LNCAP (cell line): ENCODE results near the gene OAS1.

Source experiments
- TF ChIP-seq, protein P1 (sequence below): fragments of 450-650 bp; IDR thresholded peaks from 2 replicates; pipeline ENCODE4 v1.5.1; 2017; ENCODE audit warnings: mild to moderate bottlenecking

Gene OAS1

DNA sequence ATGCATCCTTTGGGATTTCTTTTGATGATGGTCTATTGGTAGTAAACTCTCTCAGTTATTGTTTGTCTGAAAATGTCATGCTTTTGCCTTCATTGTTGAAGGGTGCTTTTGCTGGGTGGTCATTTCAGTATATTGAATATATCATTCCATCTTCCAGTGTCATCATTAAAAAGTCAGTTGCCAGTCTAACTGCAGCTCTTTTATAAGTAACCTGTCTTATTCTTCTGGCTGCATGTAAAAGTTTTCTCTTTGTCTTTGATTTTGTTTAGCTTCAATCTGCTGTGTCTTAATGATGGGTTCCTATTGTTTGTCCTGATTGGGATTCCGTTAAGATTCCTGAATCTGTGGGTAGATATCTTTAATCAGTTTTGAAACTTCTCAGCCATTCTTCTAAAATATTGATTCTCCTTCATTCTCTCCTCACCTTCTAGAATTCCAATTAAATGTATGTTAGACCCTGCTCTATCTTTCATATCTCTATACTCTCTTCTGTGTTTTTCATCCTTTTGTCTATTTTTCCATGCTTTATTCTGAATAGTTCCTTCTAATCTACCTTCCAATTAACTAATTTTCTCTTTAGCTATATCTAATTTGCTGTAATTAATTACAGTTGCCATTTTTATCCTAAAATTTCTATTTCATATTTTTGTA, 6.4 kb downstream of the OAS1 start:
- TF ChIP-seq, protein P1, sequence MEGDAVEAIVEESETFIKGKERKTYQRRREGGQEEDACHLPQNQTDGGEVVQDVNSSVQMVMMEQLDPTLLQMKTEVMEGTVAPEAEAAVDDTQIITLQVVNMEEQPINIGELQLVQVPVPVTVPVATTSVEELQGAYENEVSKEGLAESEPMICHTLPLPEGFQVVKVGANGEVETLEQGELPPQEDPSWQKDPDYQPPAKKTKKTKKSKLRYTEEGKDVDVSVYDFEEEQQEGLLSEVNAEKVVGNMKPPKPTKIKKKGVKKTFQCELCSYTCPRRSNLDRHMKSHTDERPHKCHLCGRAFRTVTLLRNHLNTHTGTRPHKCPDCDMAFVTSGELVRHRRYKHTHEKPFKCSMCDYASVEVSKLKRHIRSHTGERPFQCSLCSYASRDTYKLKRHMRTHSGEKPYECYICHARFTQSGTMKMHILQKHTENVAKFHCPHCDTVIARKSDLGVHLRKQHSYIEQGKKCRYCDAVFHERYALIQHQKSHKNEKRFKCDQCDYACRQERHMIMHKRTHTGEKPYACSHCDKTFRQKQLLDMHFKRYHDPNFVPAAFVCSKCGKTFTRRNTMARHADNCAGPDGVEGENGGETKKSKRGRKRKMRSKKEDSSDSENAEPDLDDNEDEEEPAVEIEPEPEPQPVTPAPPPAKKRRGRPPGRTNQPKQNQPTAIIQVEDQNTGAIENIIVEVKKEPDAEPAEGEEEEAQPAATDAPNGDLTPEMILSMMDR: no peak

DNA sequence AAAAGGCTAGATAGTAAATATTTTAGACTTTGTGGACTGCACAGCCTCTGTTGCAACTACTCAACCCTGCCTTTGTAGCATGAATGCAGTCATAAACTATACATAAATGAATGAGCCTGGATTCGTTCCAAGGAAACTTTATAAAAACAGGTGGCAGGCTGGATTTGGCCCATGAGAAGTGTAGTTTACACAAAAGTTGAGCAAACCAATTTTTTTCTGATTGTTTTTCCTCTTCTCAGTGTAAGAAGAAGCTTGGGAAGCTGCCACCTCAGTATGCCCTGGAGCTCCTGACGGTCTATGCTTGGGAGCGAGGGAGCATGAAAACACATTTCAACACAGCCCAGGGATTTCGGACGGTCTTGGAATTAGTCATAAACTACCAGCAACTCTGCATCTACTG, 9.5 kb downstream of the OAS1 start:
- TF ChIP-seq, protein P1: no peak

DNA sequence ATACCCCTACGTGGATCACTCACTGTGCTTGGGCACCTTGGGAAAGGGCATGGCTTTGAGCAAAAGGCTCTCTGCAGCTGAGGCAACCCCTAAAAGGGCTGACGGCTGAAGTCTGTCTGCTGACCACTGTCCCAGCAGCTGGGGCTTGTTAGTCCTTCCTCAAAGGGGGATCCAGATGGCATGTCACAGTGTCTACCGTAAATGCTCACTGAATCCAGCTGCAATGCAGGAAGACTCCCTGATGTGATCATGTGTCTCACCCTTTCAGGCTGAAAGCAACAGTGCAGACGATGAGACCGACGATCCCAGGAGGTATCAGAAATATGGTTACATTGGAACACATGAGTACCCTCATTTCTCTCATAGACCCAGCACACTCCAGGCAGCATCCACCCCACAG, 12.4 kb downstream of the OAS1 start:
- TF ChIP-seq, protein P1: no peak

DNA sequence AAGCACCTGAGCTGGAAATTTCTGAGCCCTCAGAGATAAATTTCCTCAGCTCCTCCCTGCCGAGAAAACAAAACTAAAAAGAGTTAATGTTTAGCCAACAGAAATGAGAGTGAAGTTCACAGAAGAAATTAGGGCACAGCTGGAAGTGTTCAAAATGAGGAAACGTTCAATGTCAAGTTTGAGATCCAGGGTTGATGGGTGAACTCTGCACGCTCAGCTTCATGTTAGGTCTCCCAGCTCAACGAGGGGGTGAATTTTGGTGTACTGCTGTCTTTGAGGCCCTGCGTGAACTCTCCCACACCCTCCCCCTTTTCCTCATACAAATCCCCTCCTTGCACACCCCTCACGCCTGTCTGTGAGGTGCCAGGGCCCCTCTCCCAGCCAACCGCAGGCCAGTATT, 18.2 kb downstream of the OAS1 start:
- TF ChIP-seq, protein P1: no peak

DNA sequence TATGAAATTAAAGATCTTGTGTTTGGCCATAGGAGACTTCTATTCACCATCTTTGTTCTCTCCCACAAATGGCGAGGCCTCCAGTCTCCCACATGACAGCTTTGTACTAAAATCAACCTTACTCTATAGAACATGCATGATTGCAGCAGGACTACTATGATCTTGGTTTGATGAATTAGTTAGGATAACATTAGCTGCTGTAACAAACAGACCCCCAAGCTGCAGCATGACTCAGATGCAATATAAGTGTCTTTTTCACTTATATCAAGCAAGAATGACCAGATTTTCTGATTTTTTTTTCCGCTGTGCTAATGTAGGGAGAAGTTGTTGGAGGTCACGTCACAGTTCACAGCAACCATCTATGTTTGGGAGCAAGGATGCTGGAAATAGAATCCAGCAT, 20.7 kb downstream of the OAS1 start:
- TF ChIP-seq, protein P1: no peak

DNA sequence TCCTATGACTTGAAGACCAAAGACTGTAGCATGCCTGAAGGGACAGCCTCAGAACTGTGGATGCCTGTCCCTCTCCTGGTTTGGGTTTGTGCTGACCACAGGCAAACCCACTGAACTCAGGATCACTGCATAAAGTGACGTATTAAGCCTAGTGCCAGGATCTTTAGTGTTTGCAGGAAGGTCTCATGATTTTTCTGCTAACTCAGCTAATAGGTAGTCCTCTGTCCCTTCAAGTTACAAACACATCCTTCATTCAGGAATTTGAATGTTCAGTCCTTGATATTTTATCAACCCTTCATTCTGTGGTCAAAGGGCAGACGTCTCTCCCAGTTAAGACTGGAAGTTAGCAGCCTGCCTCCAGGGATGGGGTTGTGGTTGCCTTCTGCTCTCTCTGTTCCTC, 21.2 kb downstream of the OAS1 start:
- TF ChIP-seq, protein P1: no peak

DNA sequence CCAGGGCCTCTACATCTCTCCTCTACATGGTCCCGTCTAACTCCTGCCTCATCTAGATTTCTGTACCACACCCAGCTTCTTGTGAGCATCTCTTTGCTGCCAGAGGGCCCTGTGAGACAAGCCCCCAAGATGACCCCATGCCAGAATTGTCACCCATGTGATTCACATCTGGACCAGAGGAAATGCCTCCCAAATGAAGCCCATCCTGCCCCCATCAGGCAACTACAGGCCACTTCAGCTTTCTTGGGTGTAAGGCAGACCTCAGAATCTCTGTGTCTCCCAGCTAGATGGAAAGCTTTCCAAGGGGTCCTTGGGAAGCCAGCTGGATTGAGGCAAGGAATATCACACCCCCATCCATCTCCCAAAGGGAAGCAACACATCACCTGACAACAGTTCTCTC, 22.2 kb downstream of the OAS1 start:
- TF ChIP-seq, protein P1: no peak

DNA sequence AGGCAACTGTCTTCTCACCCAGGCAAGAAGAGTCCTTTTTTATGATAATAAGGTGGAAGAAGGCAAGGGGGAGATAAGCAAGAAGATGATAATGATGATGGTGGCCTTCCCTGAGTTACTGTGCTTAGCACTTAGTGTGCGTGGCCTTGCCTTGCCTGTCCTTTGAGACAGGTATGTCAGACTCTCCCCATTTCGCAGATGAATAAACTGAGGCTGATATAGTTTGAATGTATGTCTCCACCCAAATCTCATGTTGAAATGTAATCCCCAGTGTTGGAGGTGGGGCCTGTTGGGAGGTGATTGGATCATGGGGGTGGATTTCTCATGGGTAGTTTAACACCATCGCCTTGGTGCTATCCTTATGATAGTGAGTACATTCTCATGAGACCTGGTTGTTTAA, 23.0 kb downstream of the OAS1 start:
- TF ChIP-seq, protein P1: no peak
